HepG2 (cell line): ENCODE measurements around the gene LCP2. TPM values are rescaled to one million over a fixed set of nuclear protein-coding genes. Genes with fewer than 3 reads are reported as not detected.

Source experiments
- ATAC-seq: fragments of 200-7000 bp; cut with Tn5 transposase; 3 replicates; pipeline ENCODE4 v1.9.1; 2020; ENCODE audit warnings: mild to moderate bottlenecking, moderate library complexity
- BruUV-seq: library from RNA; stranded (reverse); fragments of 400-500 nt; replicated peaks from 2 replicates; lab custom pipeline; 2021; lab: Mats Ljungman, UMichigan
- CTCF ChIA-PET: fragments of 300-600 bp; formaldehyde crosslinking; extraction: SDS; loops from one replicate; lab custom pipeline; 2021; ENCODE audit warnings: low total read pairs, inconsistent platforms, low intra/inter-chr PET ratio; lab: Yijun Ruan, JAX
- POLR2A ChIA-PET: fragments of 350-600 bp; sonication (Branson Sonifier 250); formaldehyde crosslinking; loops from one replicate; lab custom pipeline; 2020; ENCODE audit warnings: antibody characterized with exemption, inconsistent platforms; lab: Yijun Ruan, JAX
- DNase-seq: peaks from one replicate; pipeline ENCODE4 v3.0.0-alpha.2; 2015; ENCODE audit warnings: low spot score
- FAIRE-seq: peaks from 3 replicates; lab custom pipeline; 2011; peaks lifted over from hg19 to GRCh38; lab: Jason Lieb, UNC
- H2AFZ ChIP-seq: one replicate; pipeline ENCODE4 v1.6.1; 2011; ENCODE audit warnings: low read length, inconsistent platforms
- H3K27ac ChIP-seq: fragments of 300-600 bp; 3 replicates; pipeline ENCODE4 v1.8.0; 2011; ENCODE audit warnings: mixed run types, mild to moderate bottlenecking, mixed read lengths, low read length, inconsistent platforms; ENCODE audit not compliant: insufficient read depth; ENCODE audit errors: extremely low read length
- H3K27me3 ChIP-seq, 2 experiments: fragments of 200-600 bp in 1 of 2; 2 replicates in 1 of 2; 3 replicates in 1 of 2; pipeline versions ENCODE4 v1.6.0 to v1.8.0; 2011; ENCODE audit warnings: low read length in 2 of 2, mild to moderate bottlenecking in 2 of 2, moderate library complexity in 2 of 2, inconsistent platforms in 1 of 2; ENCODE audit not compliant: insufficient read depth in 2 of 2, control insufficient read depth in 1 of 2
- H3K36me3 ChIP-seq, 2 experiments: fragments of 200-600 bp in 1 of 2; replicated peaks in 1 of 2; 2 replicates in 1 of 2; 3 replicates in 1 of 2; pipeline versions ENCODE4 v1.5.1 to v1.8.0; 2011; ENCODE audit warnings: low read length in 2 of 2, inconsistent platforms in 1 of 2; ENCODE audit not compliant: insufficient read depth in 2 of 2, control insufficient read depth in 1 of 2
- H3K4me1 ChIP-seq: 2 replicates; pipeline ENCODE4 v1.5.1; 2012; ENCODE audit warnings: low read length, inconsistent platforms; ENCODE audit not compliant: insufficient read depth
- H3K4me2 ChIP-seq: 2 replicates; pipeline ENCODE4 v1.6.0; 2011; ENCODE audit warnings: low read depth, low read length, inconsistent platforms
- H3K4me3 ChIP-seq, 3 experiments: fragments of 200-600 bp in 1 of 3; sonication (generic), shearing (Covaris generic) in 1 of 3; replicated peaks in 1 of 3; 2 replicates each; pipeline ENCODE4 v1.5.1; 2011 to 2016; ENCODE audit warnings: low read length in 3 of 3, inconsistent platforms in 2 of 3, low read depth in 2 of 3, mild to moderate bottlenecking in 2 of 3, control low read depth in 1 of 3, mixed read lengths in 1 of 3; ENCODE audit not compliant: insufficient read depth in 1 of 3
- H3K79me2 ChIP-seq: one replicate; pipeline ENCODE4 v1.6.1; 2011; ENCODE audit warnings: low read length, inconsistent platforms; ENCODE audit not compliant: insufficient read depth
- H3K9ac ChIP-seq: 2 replicates; pipeline ENCODE4 v1.6.0; 2011; ENCODE audit warnings: mild to moderate bottlenecking, low read depth, low read length, inconsistent platforms; ENCODE audit not compliant: insufficient read depth
- H3K9me3 ChIP-seq: 2 replicates; pipeline ENCODE4 v1.5.1; 2012; ENCODE audit warnings: mild to moderate bottlenecking, low read length
- H4K20me1 ChIP-seq: 2 replicates; pipeline ENCODE4 v1.6.0; 2011; ENCODE audit warnings: inconsistent platforms, mild to moderate bottlenecking, low read length, moderate library complexity; ENCODE audit not compliant: insufficient read depth
- CEBPB ChIP-seq: IDR thresholded peaks from 2 replicates; pipeline ENCODE4 v1.6.1; 2011; ENCODE audit warnings: low read depth, low read length, improper control_type of control experiment, borderline replicate concordance
- ISL2 ChIP-seq: sonication (generic); formaldehyde crosslinking; IDR thresholded peaks from 2 replicates; pipeline ENCODE4 v1.5.0; 2020; ENCODE audit warnings: missing genetic modification reagents
- JUND ChIP-seq: sonication (generic); formaldehyde crosslinking; IDR thresholded peaks from 2 replicates; pipeline ENCODE4 v1.8.0; 2022; ENCODE audit warnings: mild to moderate bottlenecking, missing genetic modification reagents
- RXRB ChIP-seq: IDR thresholded peaks from 2 replicates; pipeline ENCODE4 v1.6.1; 2016; ENCODE audit warnings: borderline replicate concordance, missing genetic modification reagents, missing compliant biosample characterization
- SUZ12 ChIP-seq: fragments of 150-350 bp; IDR thresholded peaks from 2 replicates; pipeline ENCODE4 v1.6.1; 2014; ENCODE audit warnings: low read depth, low read length
- ZBTB39 ChIP-seq: sonication (generic); formaldehyde crosslinking; IDR thresholded peaks from 2 replicates; pipeline ENCODE4 v1.5.0; 2020; ENCODE audit warnings: missing genetic modification reagents
- ZSCAN22 ChIP-seq: sonication (generic); formaldehyde crosslinking; IDR thresholded peaks from 2 replicates; pipeline ENCODE4 v1.4.0; 2020; ENCODE audit warnings: mild to moderate bottlenecking, missing genetic modification reagents
- ZSCAN5A ChIP-seq: sonication (generic); formaldehyde crosslinking; IDR thresholded peaks from 2 replicates; pipeline ENCODE4 v1.8.0; 2022; ENCODE audit warnings: mild to moderate bottlenecking, missing genetic modification reagents, borderline replicate concordance
- WGBS: methylation state at CpG from one replicate; pipeline ENCODE4 v1.1.6; 2017; ENCODE audit warnings: low lambda C conversion rate; 5-methylcytosine and 5-hydroxymethylcytosine counted together
- in situ Hi-C: cut with HindIII; loops from 2 replicates; pipeline ENCODE4 v1.10.0; 2017; ENCODE audit warnings: low pct_unique_long_range_greater_than_20kb; ENCODE audit not compliant: extremely low pct_ligation_motif_present
- intact Hi-C: fragments of 100-400 bp; cut with micrococcal nuclease; formaldehyde crosslinking; loops from one replicate; pipeline ENCODE4 v1.10.0; 2022; ENCODE audit not compliant: unreplicated experiment
- polyA plus RNA-seq, 8 experiments: library from polyadenylated mRNA; depleted of rRNA in 3 of 8; stranded (reverse) in 7 of 8; unstranded in 1 of 8; fragments of >200 nt; fragmentation: Illumina TruSeq in 4 of 8; extraction: Trizol in 4 of 8; gene quantifications; 2 replicates each; pipeline versions ENCODE4 v1.2.1 to v1.2.3, GENCODE V29; 2011 to 2016; ENCODE audit warnings: low read depth in 4 of 8, missing spikeins in 1 of 8, mixed read lengths in 1 of 8; ENCODE audit not compliant: insufficient read depth in 1 of 8
- total RNA-seq, 5 experiments: library from RNA; depleted of rRNA; stranded (reverse); fragments of >200 nt; fragmentation: Illumina TruSeq; extraction: Trizol; gene quantifications; 2 replicates each; pipeline ENCODE4 v1.2.3, GENCODE V29; 2016; ENCODE audit warnings: low read depth in 1 of 5
- TF ChIP-seq, protein P1 (sequence below): sonication (generic); formaldehyde crosslinking; IDR thresholded peaks from 2 replicates; pipeline ENCODE4 v1.4.0; 2020; ENCODE audit warnings: missing genetic modification reagents

The LCP2 gene
- total and polyA plus RNA-seq, 2 of the 13 experiments (the other 11 are each of a cell fraction or from before 2014, with no cell fraction given): not detected

GRCh38 chr5:170296036-170296934 lies 1.3 kb downstream of the LCP2 start:
- Histone ChIP-seq H3K4me2 (no peak overlapping the region), H3K4me1 (no peaks in the 10 kb centered on the region), H3K4me3 (no peak overlapping the region), H3K79me2 (no peaks in the 10 kb centered on the region), H3K36me3 (no peaks in the 10 kb centered on the region), H3K27ac (no peak overlapping the region), H3K9ac (no peak overlapping the region)
- FAIRE-seq (no peak), DNase-seq (no peak), ATAC-seq (no peak)
- 32% methylated on average over 11 of the region's 13 CpGs for WGBS
- ChIA-PET POLR2A (no interaction called here), CTCF (no interaction called here)
- in situ Hi-C loops: no loop called here
- no TSS peak for BruUV-seq
- intact Hi-C loops: no loop called here
- TF ChIP-seq ZSCAN5A (CRISPR knock-in tag) (no peak), ZSCAN22 (CRISPR knock-in tag) (no peak), CEBPB (peak; percentile 62)
- TF ChIP-seq, all 625 proteins: peak for 1
- Histone ChIP-seq H2AFZ (no peak overlapping the region), H3K27me3 (peaks cover 0 to 16% of the 10 kb centered on the region in 2 experiments; a peak in 1 of 5 replicates), H3K9me3 (no peaks in the 10 kb centered on the region), H4K20me1 (no peaks in the 10 kb centered on the region)

DNA sequence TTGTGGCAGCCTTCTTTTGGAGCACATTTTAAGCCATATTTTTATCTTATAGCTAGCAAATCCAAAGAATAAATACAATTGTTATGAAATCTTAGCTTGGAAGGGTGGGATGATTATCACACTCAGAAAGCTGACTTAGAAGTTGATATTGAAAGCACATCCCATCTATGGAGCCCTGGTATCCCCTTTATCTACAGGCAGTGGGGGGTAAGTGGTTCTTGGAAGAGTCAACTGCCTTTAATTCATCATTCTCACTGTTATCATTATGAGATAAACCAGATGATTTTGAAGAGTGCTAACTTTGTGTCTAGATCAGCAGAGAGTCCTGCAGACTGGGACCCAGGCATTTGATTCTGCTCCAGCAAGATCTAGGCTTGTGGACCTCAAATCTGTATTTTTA lies 3.0 kb downstream of the LCP2 start:
- H3K27me3 ChIP-seq: peaks cover 0 to 11% of the 10 kb centered on the region in 2 experiments; a peak in 1 of 5 replicates
- intact Hi-C loops (no loop called here), in situ Hi-C loops (no loop called here)
- FAIRE-seq (no peak), ATAC-seq (no peak), DNase-seq (no peak)
- no peak overlapping the region for H2AFZ ChIP-seq
- H3K27ac ChIP-seq: no peak overlapping the region
- no TSS peak for BruUV-seq
- no peaks in the 10 kb centered on the region for H4K20me1 ChIP-seq
- H3K4me1 ChIP-seq: no peaks in the 10 kb centered on the region
- no peak overlapping the region for H3K4me3 ChIP-seq
- H3K36me3 ChIP-seq: no peaks in the 10 kb centered on the region
- no peaks in the 10 kb centered on the region for H3K79me2 ChIP-seq
- POLR2A ChIA-PET: no interaction called here
- H3K9me3 ChIP-seq: peaks cover 9% of the 10 kb centered on the region
- no peak overlapping the region for H3K4me2 ChIP-seq
- CTCF ChIA-PET: no interaction called here
- H3K9ac ChIP-seq: no peak overlapping the region
- TF ChIP-seq ZBTB39: no peak
- TF ChIP-seq JUND (CRISPR knock-in tag): no peak
- no peak for TF ChIP-seq ISL2 (CRISPR knock-in tag)
- TF ChIP-seq RXRB (CRISPR knock-in tag): no peak
- TF ChIP-seq, protein P1, sequence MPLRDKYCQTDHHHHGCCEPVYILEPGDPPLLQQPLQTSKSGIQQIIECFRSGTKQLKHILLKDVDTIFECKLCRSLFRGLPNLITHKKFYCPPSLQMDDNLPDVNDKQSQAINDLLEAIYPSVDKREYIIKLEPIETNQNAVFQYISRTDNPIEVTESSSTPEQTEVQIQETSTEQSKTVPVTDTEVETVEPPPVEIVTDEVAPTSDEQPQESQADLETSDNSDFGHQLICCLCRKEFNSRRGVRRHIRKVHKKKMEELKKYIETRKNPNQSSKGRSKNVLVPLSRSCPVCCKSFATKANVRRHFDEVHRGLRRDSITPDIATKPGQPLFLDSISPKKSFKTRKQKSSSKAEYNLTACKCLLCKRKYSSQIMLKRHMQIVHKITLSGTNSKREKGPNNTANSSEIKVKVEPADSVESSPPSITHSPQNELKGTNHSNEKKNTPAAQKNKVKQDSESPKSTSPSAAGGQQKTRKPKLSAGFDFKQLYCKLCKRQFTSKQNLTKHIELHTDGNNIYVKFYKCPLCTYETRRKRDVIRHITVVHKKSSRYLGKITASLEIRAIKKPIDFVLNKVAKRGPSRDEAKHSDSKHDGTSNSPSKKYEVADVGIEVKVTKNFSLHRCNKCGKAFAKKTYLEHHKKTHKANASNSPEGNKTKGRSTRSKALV: no peak
- TF ChIP-seq SUZ12: no peak
